Spleen (tissue), 11 donors: ENCODE measurements around the gene GPR183. TPM values are rescaled to one million over a fixed set of nuclear protein-coding genes. Genes with fewer than 3 reads are reported as not detected.

Source experiments
- DNase-seq: peaks from one replicate; pipeline ENCODE4 v3.0.0-alpha.2; 2020
- H3K27ac ChIP-seq, 8 donors: fragments of 200-600 bp; sonication (generic) in 7 of 8; 1 replicate in 4 of 8; 2 replicates in 4 of 8; pipeline versions ENCODE4 v1.5.0 to v1.8.0; 2016 to 2021; ENCODE audit warnings: inconsistent platforms in 4 of 8, mild to moderate bottlenecking in 4 of 8, moderate library complexity in 1 of 8
- H3K27me3 ChIP-seq, 7 donors: fragments of 200-600 bp; sonication (generic) in 6 of 7; replicated peaks in 1 of 7; 1 replicate in 4 of 7; 2 replicates in 3 of 7; pipeline versions ENCODE4 v1.5.0 to v1.8.0; 2016 to 2021; ENCODE audit warnings: inconsistent platforms in 3 of 7, mild to moderate bottlenecking in 1 of 7
- H3K36me3 ChIP-seq, 6 donors: fragments of 200-600 bp; sonication (generic) in 5 of 6; 1 replicate in 4 of 6; 2 replicates in 2 of 6; pipeline versions ENCODE4 v1.5.0 to v1.8.0; 2016 to 2021; ENCODE audit warnings: inconsistent platforms in 2 of 6
- H3K4me1 ChIP-seq, 6 donors: fragments of 200-600 bp; sonication (generic) in 5 of 6; 1 replicate in 3 of 6; 2 replicates in 3 of 6; pipeline versions ENCODE4 v1.5.0 to v1.8.0; 2016 to 2021; ENCODE audit warnings: inconsistent platforms in 3 of 6
- H3K4me3 ChIP-seq, 8 donors: fragments of 200-600 bp; sonication (generic) in 7 of 8; 1 replicate in 4 of 8; 2 replicates in 4 of 8; pipeline versions ENCODE4 v1.5.0 to v1.8.0; 2016 to 2021; ENCODE audit warnings: inconsistent platforms in 4 of 8, mild to moderate bottlenecking in 4 of 8, moderate library complexity in 2 of 8
- H3K9me3 ChIP-seq, 8 donors: fragments of 200-600 bp; sonication (generic) in 7 of 8; 1 replicate in 4 of 8; 2 replicates in 4 of 8; pipeline versions ENCODE4 v1.5.0 to v1.8.0; 2016 to 2021; ENCODE audit warnings: inconsistent platforms in 4 of 8
- POLR2A ChIP-seq, 3 donors: fragments of 450-650 bp; IDR thresholded peaks; one replicate each; pipeline ENCODE4 v1.5.1; 2017; ENCODE audit warnings: antibody characterized with exemption in 3 of 3, mild to moderate bottlenecking in 1 of 3
- POLR2AphosphoS5 ChIP-seq, 3 donors: sonication (generic); formaldehyde crosslinking; IDR thresholded peaks; one replicate each; pipeline ENCODE4 v1.5.1; 2017; ENCODE audit warnings: antibody characterized with exemption in 3 of 3
- WGBS, 5 donors: extraction: QIAGEN DNeasy Blood & Tissue Kit in 3 of 5; methylation state at CpG; one replicate each; pipeline versions ENCODE4 v1.1.5 to v1.1.7; 2013 to 2018; 5-methylcytosine and 5-hydroxymethylcytosine counted together
- intact Hi-C: fragments of 100-400 bp; cut with DNase I; formaldehyde crosslinking; loops from one replicate; pipeline ENCODE4 v1.15.0; 2023; ENCODE audit warnings: low total_unique reads
- polyA plus RNA-seq, 3 donors: library from polyadenylated mRNA; stranded (reverse); fragments of 200-250 nt; gene quantifications; one replicate each; pipeline ENCODE4 v1.2.1, GENCODE V29; 2013
- total RNA-seq, 7 donors: library from RNA; depleted of rRNA in 3 of 7; stranded (reverse); fragments of >200 nt in 3 of 7; fragmentation: NEBNext Ultra II Directional in 4 of 7; extraction: Animal tissue kit (Norgen Biotek cat#: 25700) in 4 of 7; gene quantifications; one replicate each; pipeline versions ENCODE4 v1.1.0 to v1.2.1, GENCODE V29; 2016 to 2021
- TF ChIP-seq, protein P1 (sequence below), 11 experiments: fragments of 200-600 bp in 7 of 11; fragments of 450-650 bp in 4 of 11; sonication (generic) in 4 of 11; IDR thresholded peaks in 8 of 11; conservative IDR thresholded peaks in 3 of 11; 1 replicate in 7 of 11; 2 replicates in 4 of 11; pipeline versions ENCODE4 v1.4.0 to v1.8.0; 2016 to 2021; ENCODE audit warnings: antibody characterized with exemption in 11 of 11, inconsistent platforms in 4 of 11, mild to moderate bottlenecking in 1 of 11
- donor health status: healthy with polysubstance abuse.
- donor health status: DM: no; HTN: no; CAD: no; lungs with moderate emphysema.
- donor health status: DM: no; HTN: no; CAD: no.
- donor health status: Bipolar disorder and iron deficiency.
- donor health status: healthy.
- donor health status: DM: no; HTN: no; CAD: no.
- donor health status: DM: yes; HTN: yes; CAD: no.

GPR183 gene
- total and polyA plus RNA-seq, 10 donors, result 29.1 to 83.6 (median 56.6) TPM

DNA sequence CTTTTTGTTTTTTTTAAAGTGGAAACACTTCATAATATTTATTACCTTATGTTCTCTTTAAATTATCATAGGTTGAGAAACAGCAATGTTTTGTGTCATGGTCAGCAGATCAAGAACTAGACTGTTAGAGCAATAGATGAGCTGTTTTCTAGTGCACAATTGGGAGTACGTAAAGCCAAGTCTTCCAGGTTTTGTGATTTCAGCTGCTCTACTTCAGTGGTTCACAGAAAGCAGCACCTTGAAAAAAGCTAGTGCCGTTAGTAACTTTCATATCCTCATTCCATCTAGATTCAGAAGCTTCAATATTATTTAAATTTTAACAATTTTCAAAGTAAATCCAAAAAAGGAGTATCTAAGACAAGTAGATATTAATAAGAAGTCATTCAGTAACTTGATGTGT, 50.9 kb downstream of the GPR183 start:
- intact Hi-C loops, result no loop called here
- Histone ChIP-seq H3K27me3 (no peaks in the 10 kb centered on the region), H3K4me1 (peaks cover 17 to 100% (median 69%) of the 10 kb centered on the region in 6 donors), H3K9me3 (no peaks in the 10 kb centered on the region), H3K36me3 (peaks cover 0 to 35% (median 15%) of the 10 kb centered on the region in 6 donors), H3K4me3 (peak overlapping the region in 6 of 8 donors; percentile 32 to 70 (median 38)), H3K27ac (peak overlapping the region in 7 of 8 donors; percentile 20 to 92 (median 85))
- DNase-seq, result no peak
- 31 to 63% (median 53%) methylated on average over 2 of the region's 2 CpGs for WGBS, 5 donors
- TF ChIP-seq, protein P1, sequence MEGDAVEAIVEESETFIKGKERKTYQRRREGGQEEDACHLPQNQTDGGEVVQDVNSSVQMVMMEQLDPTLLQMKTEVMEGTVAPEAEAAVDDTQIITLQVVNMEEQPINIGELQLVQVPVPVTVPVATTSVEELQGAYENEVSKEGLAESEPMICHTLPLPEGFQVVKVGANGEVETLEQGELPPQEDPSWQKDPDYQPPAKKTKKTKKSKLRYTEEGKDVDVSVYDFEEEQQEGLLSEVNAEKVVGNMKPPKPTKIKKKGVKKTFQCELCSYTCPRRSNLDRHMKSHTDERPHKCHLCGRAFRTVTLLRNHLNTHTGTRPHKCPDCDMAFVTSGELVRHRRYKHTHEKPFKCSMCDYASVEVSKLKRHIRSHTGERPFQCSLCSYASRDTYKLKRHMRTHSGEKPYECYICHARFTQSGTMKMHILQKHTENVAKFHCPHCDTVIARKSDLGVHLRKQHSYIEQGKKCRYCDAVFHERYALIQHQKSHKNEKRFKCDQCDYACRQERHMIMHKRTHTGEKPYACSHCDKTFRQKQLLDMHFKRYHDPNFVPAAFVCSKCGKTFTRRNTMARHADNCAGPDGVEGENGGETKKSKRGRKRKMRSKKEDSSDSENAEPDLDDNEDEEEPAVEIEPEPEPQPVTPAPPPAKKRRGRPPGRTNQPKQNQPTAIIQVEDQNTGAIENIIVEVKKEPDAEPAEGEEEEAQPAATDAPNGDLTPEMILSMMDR (IDR thresholded peaks at IDR 0.05 in 8 of 11, conservative IDR thresholded peaks at IDR 0.05 in 3 of 11), result no peak
- no peak for TF ChIP-seq POLR2A (IDR thresholded peaks at IDR 0.05)
- TF ChIP-seq POLR2AphosphoS5 (IDR thresholded peaks at IDR 0.05), result no peak

DNA sequence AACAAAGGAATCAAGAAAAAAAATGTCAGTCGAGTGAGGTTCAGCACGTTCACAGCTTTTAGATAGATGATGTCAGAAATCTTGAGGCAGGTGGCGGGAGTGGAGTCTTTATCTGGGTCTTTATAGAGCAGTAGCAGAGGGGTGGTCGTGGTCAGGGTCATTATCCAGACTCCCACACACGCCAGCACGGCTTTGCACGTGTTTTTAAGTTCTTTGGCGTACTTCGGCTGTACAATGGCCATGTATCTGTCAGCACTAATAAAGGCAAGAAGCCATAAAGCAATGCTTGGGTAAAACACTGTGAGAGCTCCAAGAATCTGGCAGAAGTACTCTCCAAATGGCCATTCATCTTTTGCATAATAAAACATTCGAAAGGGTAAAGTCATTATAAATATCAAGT, 51.9 kb downstream of the GPR183 start:
- Histone ChIP-seq H3K27me3 (no peaks in the 10 kb centered on the region), H3K36me3 (peaks cover 0 to 41% (median 15%) of the 10 kb centered on the region in 6 donors), H3K27ac (peak overlapping the region in 3 of 8 donors; percentile 85 to 92 (median 86)), H3K9me3 (no peaks in the 10 kb centered on the region), H3K4me1 (peaks cover 16 to 96% (median 59%) of the 10 kb centered on the region in 6 donors), H3K4me3 (peak overlapping the region in 3 of 8 donors; percentile 1 to 70 (median 40))
- DNase-seq, result no peak
- intact Hi-C loops, result no loop called here
- TF ChIP-seq, protein P1 (IDR thresholded peaks at IDR 0.05 in 8 of 11, conservative IDR thresholded peaks at IDR 0.05 in 3 of 11), result no peak
- no peak for TF ChIP-seq POLR2AphosphoS5 (IDR thresholded peaks at IDR 0.05)
- no peak for TF ChIP-seq POLR2A (IDR thresholded peaks at IDR 0.05)
- WGBS, 5 donors, result 83 to 92% (median 88%) methylated on average over 10 of the region's 10 CpGs

DNA sequence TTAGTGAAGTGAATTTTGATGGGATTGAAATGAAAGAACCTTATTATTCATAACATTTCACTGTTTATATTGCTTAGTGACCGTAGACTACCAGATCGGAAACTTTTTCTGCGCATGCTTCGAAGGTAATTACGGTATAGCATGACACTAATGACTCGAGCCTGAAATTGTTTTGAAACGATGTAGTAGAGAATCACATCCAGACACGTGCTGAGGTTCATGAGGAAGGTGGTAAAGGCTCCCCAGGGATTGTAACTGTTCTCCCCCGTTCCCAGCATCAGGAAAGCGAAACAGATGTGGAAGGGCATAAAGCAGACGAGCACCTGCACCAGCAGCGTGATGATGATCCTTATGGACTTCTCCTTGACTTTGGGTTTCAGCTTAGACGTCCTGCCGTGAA, 52.4 kb downstream of the GPR183 start:
- H3K9me3 ChIP-seq, result no peaks in the 10 kb centered on the region
- no peak for DNase-seq
- peaks cover 11 to 92% (median 55%) of the 10 kb centered on the region in 6 donors for H3K4me1 ChIP-seq
- H3K27ac ChIP-seq, result peak overlapping the region in 1 of 8 donors; percentile 92
- H3K4me3 ChIP-seq, result peak overlapping the region in 1 of 8 donors; percentile 70
- peaks cover 0 to 41% (median 15%) of the 10 kb centered on the region in 6 donors for H3K36me3 ChIP-seq
- H3K27me3 ChIP-seq, result no peaks in the 10 kb centered on the region
- TF ChIP-seq, protein P1 (IDR thresholded peaks at IDR 0.05 in 8 of 11, conservative IDR thresholded peaks at IDR 0.05 in 3 of 11), result no peak
- no peak for TF ChIP-seq POLR2A (IDR thresholded peaks at IDR 0.05)
- TF ChIP-seq POLR2AphosphoS5 (IDR thresholded peaks at IDR 0.05), result peak in 1 of 3 donors; percentile 4
- 83 to 92% (median 89%) methylated on average over 14 of the region's 14 CpGs for WGBS, 5 donors
- intact Hi-C loops, result no loop called here

DNA sequence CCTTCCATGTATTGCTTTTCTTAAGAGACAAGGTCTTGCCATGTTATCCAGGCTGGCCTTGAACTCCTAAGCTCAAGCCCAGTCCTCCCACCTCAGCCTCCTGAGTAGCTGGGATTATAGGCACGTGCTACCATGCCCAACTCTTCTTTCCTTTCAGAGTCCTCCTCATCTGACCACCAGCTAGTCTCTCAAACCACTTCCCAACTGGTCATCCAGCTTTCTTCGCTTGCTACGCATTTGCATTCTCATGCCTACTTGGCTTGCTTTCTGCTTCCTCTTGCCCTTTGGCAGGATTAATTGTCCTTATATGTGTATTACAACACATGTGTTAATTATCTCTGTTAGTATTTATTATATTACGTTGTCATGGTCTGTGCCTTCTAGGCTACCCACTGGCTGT, 55.3 kb downstream of the GPR183 start:
- TF ChIP-seq POLR2AphosphoS5 (IDR thresholded peaks at IDR 0.05) (no peak), POLR2A (IDR thresholded peaks at IDR 0.05) (no peak)
- TF ChIP-seq, protein P1 (IDR thresholded peaks at IDR 0.05 in 8 of 11, conservative IDR thresholded peaks at IDR 0.05 in 3 of 11), result no peak
- Histone ChIP-seq H3K36me3 (peaks cover 0 to 59% (median 19%) of the 10 kb centered on the region in 6 donors), H3K4me3 (no peak overlapping the region), H3K9me3 (peaks cover 0 to 5% (median 0%) of the 10 kb centered on the region in 8 donors), H3K27ac (peak overlapping the region in 4 of 8 donors; percentile 4 to 57 (median 21)), H3K4me1 (peaks cover 0 to 63% (median 29%) of the 10 kb centered on the region in 6 donors), H3K27me3 (no peaks in the 10 kb centered on the region)
- WGBS, 5 donors, result 55 to 87% (median 71%) methylated on average over 4 of the region's 4 CpGs
- no peak for DNase-seq
- intact Hi-C loops, result no loop called here
